Karpas-422 (cell line): ENCODE measurements around the gene SERINC5. TPM values are rescaled to one million over a fixed set of nuclear protein-coding genes. Genes with fewer than 3 reads are reported as not detected.

Source experiments
- DNase-seq: peaks from one replicate; pipeline ENCODE4 v3.0.0-alpha.2; 2015
- H2AFZ ChIP-seq: fragments of 200-600 bp; sonication (generic); 2 replicates; pipeline ENCODE4 v1.6.1; 2014; ENCODE audit warnings: antibody characterized with exemption, low read length, mixed read lengths
- H3K27ac ChIP-seq: fragments of 200-600 bp; sonication (generic); 2 replicates; pipeline ENCODE4 v1.5.1; 2014; ENCODE audit warnings: mild to moderate bottlenecking, low read length, moderate library complexity
- H3K27me3 ChIP-seq: fragments of 200-600 bp; sonication (generic); 2 replicates; pipeline ENCODE4 v1.6.1; 2014; ENCODE audit warnings: low read length, mixed read lengths
- H3K36me3 ChIP-seq: fragments of 200-600 bp; sonication (generic); 2 replicates; pipeline ENCODE4 v1.6.1; 2014; ENCODE audit warnings: low read length, mixed read lengths; ENCODE audit not compliant: insufficient read depth
- H3K4me1 ChIP-seq: fragments of 200-600 bp; sonication (generic); 2 replicates; pipeline ENCODE4 v1.6.1; 2014; ENCODE audit warnings: mild to moderate bottlenecking, low read length, mixed read lengths
- H3K4me2 ChIP-seq: fragments of 200-600 bp; sonication (generic); 2 replicates; pipeline ENCODE4 v1.6.1; 2014; ENCODE audit warnings: low read length, low read depth, mild to moderate bottlenecking; ENCODE audit not compliant: poor library complexity, severe bottlenecking
- H3K4me3 ChIP-seq: fragments of 200-600 bp; sonication (generic); 2 replicates; pipeline ENCODE4 v1.5.1; 2014; ENCODE audit warnings: mild to moderate bottlenecking, antibody characterized with exemption, low read length, mixed read lengths
- H3K79me2 ChIP-seq: fragments of 200-600 bp; sonication (generic); 2 replicates; pipeline ENCODE4 v1.6.1; 2014; ENCODE audit warnings: mild to moderate bottlenecking, low read length, mixed read lengths
- H3K9ac ChIP-seq: fragments of 200-600 bp; sonication (generic); 2 replicates; pipeline ENCODE4 v1.6.0; 2014; ENCODE audit warnings: low read length
- H3K9me2 ChIP-seq: fragments of 200-600 bp; sonication (generic), shearing (Covaris generic); replicated peaks from 2 replicates; pipeline ENCODE4 v1.6.0; 2014; ENCODE audit warnings: mild to moderate bottlenecking, low read length, moderate library complexity; ENCODE audit not compliant: insufficient read depth
- H3K9me3 ChIP-seq: fragments of 300-700, 200-600 bp; sonication (generic); 2 replicates; pipeline ENCODE4 v1.6.1; 2014; ENCODE audit warnings: low read length, mixed read lengths
- H4K20me1 ChIP-seq: fragments of 200-600 bp; sonication (generic); 2 replicates; pipeline ENCODE4 v1.6.1; 2014; ENCODE audit warnings: mild to moderate bottlenecking, antibody characterized with exemption, low read length, low read depth; ENCODE audit not compliant: insufficient read depth
- total RNA-seq: library from RNA; depleted of rRNA; stranded (reverse); fragments of >200 nt; shearing (Covaris generic); gene quantifications from 2 replicates; pipeline ENCODE4 v1.2.3, GENCODE V29; 2014; ENCODE audit warnings: low replicate concordance

SERINC5 gene
- total RNA-seq, 1 experiment from 2014 or later = 4.4 TPM

DNA sequence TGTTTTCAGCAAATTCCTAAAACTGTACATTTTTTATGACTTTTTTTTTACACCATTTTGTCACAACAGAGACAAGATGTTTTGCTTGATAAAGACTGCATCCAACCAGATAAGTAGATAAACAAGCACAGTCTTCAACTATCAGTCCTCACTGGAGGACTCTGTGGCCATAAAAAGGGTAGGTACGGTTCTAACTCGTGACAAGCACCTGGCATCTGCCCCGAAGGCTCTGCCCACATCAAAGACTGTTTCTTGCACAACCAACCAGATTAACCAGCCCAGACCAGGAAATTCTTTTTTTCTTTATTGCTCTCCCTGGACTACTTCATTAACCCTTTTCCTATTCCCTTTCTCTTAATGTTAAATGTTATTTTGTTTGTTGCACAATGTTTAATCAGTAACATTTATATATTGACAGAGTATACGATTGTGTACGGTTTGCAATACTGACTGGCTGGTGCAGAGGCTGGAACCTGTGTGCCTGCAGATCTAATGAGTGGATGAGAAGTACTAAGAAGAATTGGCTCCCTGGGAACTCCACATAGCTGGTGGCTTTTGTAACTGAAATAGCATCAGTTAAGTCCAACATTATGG, 74.1 kb downstream of the SERINC5 start:
- Histone ChIP-seq H4K20me1 (no peaks in the 10 kb centered on the region), H3K36me3 (no peaks in the 10 kb centered on the region), H3K9me2 (no peaks in the 10 kb centered on the region), H3K4me3 (no peak overlapping the region), H2AFZ (no peak overlapping the region), H3K4me1 (peaks cover 19% of the 10 kb centered on the region), H3K4me2 (no peak overlapping the region), H3K79me2 (no peaks in the 10 kb centered on the region), H3K27ac (no peak overlapping the region), H3K27me3 (no peaks in the 10 kb centered on the region), H3K9ac (no peak overlapping the region), H3K9me3 (no peaks in the 10 kb centered on the region)
- DNase-seq = no peak

DNA sequence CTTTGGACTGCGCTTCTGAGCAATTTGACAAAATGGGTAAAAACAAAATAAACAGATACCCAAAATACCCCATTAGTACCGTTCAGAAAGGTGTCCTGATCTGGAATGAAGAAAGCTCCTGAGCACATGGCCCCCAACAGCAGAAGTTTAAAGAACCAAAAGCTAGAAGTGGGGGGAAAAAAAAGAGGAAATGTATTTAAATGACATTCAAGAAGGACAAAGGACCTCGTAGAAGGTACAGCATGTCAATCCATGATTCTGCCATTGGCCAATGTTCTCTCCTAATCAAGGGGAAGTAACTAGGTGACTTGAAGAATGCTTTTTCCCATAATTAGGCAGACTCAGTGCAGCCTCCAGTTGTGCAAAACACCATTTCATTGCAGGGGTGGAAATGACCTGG, 78.6 kb downstream of the SERINC5 start:
- H3K27me3 ChIP-seq = no peaks in the 10 kb centered on the region
- DNase-seq = no peak
- no peak overlapping the region for H3K4me2 ChIP-seq
- peaks cover 4% of the 10 kb centered on the region; the same call in 1 of the 2 replicates for H3K4me1 ChIP-seq
- no peak overlapping the region for H3K4me3 ChIP-seq
- no peaks in the 10 kb centered on the region for H3K9me2 ChIP-seq
- no peak overlapping the region for H3K27ac ChIP-seq
- no peak overlapping the region for H2AFZ ChIP-seq
- no peaks in the 10 kb centered on the region for H3K79me2 ChIP-seq
- H4K20me1 ChIP-seq = no peaks in the 10 kb centered on the region
- H3K9me3 ChIP-seq = no peaks in the 10 kb centered on the region
- no peak overlapping the region for H3K9ac ChIP-seq
- no peaks in the 10 kb centered on the region for H3K36me3 ChIP-seq

DNA sequence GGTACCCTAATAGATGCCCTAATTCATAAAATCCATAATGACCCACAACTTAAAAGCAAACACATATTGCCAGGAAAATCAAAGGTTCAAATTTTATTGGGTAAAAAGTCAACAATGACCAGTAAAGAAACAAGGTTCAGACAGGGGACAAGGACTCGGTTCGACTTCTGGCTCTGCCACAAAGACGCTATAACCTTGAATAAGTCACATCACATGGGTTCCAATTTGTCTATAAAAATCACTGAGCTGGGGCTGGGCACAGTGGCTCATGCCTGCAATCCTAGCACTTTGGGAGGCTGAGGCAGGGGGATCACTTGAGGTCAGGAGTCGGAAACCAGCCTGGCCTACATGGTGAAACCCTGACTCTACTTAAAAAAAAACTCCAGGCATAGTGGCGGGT, 80.5 kb downstream of the SERINC5 start:
- no peak for DNase-seq
- no peaks in the 10 kb centered on the region for H3K27me3 ChIP-seq
- H2AFZ ChIP-seq = no peak overlapping the region
- peaks cover 2% of the 10 kb centered on the region; the same call in 1 of the 2 replicates for H3K4me1 ChIP-seq
- no peaks in the 10 kb centered on the region for H3K36me3 ChIP-seq
- H3K4me2 ChIP-seq = no peak overlapping the region
- no peaks in the 10 kb centered on the region for H3K79me2 ChIP-seq
- no peaks in the 10 kb centered on the region for H4K20me1 ChIP-seq
- H3K4me3 ChIP-seq = no peak overlapping the region
- H3K9me3 ChIP-seq = no peaks in the 10 kb centered on the region
- no peak overlapping the region for H3K27ac ChIP-seq
- no peaks in the 10 kb centered on the region for H3K9me2 ChIP-seq
- H3K9ac ChIP-seq = no peak overlapping the region

DNA sequence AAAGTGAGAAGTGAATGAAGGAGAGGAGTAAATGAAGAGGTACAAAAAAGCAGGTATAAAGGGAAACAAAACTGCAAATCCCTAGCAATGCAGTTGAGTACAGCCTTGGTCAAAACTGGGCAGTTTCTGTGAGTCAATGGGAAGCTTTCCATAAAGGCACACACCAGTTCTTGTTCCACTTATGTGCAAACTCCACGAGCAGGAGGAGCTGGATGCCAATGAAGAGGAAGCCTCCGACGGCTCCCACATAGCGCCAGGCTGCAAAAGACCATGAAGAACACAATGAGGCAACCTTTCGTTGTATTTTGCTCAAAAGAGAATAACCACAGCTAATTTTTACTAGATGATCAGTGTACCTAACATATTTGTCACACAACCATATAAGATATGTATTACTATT, 81.1 kb downstream of the SERINC5 start:
- no peaks in the 10 kb centered on the region for H3K9me3 ChIP-seq
- no peaks in the 10 kb centered on the region for H3K4me1 ChIP-seq
- no peak for DNase-seq
- no peaks in the 10 kb centered on the region for H4K20me1 ChIP-seq
- no peaks in the 10 kb centered on the region for H3K36me3 ChIP-seq
- H3K4me2 ChIP-seq = no peak overlapping the region
- no peaks in the 10 kb centered on the region for H3K27me3 ChIP-seq
- H3K79me2 ChIP-seq = no peaks in the 10 kb centered on the region
- no peak overlapping the region for H3K4me3 ChIP-seq
- no peak overlapping the region for H3K27ac ChIP-seq
- H2AFZ ChIP-seq = no peak overlapping the region
- H3K9me2 ChIP-seq = no peaks in the 10 kb centered on the region
- H3K9ac ChIP-seq = no peak overlapping the region

DNA sequence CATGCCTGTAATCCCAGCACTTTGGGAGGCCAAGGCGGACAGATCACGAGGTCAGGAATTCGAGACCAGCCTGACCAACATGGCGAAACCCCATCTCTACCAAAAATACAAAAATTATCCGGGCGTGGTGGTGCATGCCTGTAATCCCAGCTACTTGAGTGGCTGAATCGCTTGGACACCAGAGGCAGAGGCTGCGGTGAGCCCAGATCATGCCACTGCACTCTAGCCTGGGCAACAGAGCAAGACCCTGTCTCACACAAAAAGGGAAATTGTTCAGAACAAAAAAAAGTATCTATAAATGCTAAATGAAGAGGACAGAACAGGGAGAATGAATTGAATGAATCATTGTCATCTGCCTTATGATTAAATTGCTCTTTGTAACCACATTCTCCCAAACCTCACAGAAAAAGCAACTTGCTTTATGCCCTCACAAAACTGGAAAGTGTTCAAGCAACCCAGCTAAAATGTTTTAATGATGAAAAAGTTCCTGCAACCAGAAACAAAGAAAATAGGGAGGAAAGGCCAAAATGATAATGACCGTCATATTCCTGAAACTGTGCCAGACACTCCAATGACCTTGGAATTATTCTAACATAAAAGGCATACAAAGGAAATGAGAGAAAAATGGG, 83.7 kb downstream of the SERINC5 start:
- H3K9me3 ChIP-seq = no peaks in the 10 kb centered on the region
- H3K4me1 ChIP-seq = no peaks in the 10 kb centered on the region
- H3K79me2 ChIP-seq = no peaks in the 10 kb centered on the region
- DNase-seq = no peak
- H3K36me3 ChIP-seq = no peaks in the 10 kb centered on the region
- no peak overlapping the region for H3K9ac ChIP-seq
- H3K4me3 ChIP-seq = no peak overlapping the region
- H3K9me2 ChIP-seq = no peaks in the 10 kb centered on the region
- no peak overlapping the region for H3K27ac ChIP-seq
- H2AFZ ChIP-seq = no peak overlapping the region
- H3K4me2 ChIP-seq = no peak overlapping the region
- no peaks in the 10 kb centered on the region for H3K27me3 ChIP-seq
- no peaks in the 10 kb centered on the region for H4K20me1 ChIP-seq

DNA sequence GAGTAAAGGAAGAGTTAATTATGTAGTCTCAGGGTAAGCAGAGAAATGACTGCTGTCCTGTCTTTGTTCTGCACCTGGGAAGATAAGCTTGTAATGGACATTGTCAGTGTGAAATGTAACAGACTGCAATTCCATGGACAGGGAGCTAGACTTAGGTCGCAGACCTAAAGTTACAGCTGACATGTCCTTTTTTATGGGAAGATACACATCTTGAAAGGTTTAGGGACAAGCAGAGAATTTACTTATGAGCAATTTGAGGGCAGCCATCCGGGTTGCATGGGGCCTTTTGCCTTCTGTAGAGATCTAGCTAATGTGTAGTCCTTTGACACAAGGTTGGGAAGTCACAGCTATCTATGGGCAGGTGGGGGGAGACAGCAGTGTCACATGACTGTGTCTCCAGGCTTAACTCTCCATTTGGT, 85.7 kb downstream of the SERINC5 start:
- Histone ChIP-seq H3K9me2 (no peaks in the 10 kb centered on the region), H3K36me3 (no peaks in the 10 kb centered on the region), H3K4me1 (no peaks in the 10 kb centered on the region), H3K27me3 (no peaks in the 10 kb centered on the region), H2AFZ (no peak overlapping the region), H3K79me2 (no peaks in the 10 kb centered on the region), H3K9ac (no peak overlapping the region), H3K4me3 (no peak overlapping the region), H3K9me3 (no peaks in the 10 kb centered on the region), H3K4me2 (no peak overlapping the region), H3K27ac (no peak overlapping the region), H4K20me1 (no peaks in the 10 kb centered on the region)
- DNase-seq = no peak

DNA sequence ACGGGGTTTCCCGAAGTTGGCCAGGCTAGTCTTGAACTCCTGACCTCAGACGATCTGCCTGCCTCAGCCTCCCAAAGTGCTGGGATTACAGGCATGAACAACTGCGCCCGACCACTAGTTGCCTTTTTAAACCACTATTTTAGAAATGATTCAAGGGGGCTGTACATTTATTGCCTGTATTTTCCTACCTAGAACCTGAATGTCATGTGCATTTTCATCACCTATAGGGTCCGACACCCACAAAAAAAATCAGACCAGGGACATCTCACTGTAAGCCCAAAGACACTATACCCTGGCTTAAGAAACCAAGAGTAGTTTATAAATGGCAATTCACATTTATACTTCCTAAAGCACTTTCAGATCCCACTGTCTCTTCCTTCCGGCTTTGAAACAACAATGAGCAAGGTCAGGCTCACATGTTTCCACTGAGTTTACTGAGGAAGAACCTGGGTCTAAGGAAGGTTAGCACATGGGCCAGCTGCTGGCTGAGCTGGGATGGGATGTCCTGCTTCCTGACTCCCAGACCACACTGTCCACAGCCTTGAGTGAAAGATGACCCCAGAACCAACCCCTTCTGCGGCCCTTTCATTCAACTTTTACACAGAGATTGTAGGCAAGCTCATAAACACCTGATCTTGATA, 87.3 kb downstream of the SERINC5 start:
- H3K27ac ChIP-seq = no peak overlapping the region
- no peak for DNase-seq
- no peak overlapping the region for H3K9ac ChIP-seq
- no peak overlapping the region for H2AFZ ChIP-seq
- no peaks in the 10 kb centered on the region for H3K79me2 ChIP-seq
- no peaks in the 10 kb centered on the region for H3K27me3 ChIP-seq
- H3K4me3 ChIP-seq = no peak overlapping the region
- H3K4me1 ChIP-seq = no peaks in the 10 kb centered on the region
- no peaks in the 10 kb centered on the region for H3K9me2 ChIP-seq
- H4K20me1 ChIP-seq = no peaks in the 10 kb centered on the region
- no peak overlapping the region for H3K4me2 ChIP-seq
- H3K36me3 ChIP-seq = no peaks in the 10 kb centered on the region
- H3K9me3 ChIP-seq = no peaks in the 10 kb centered on the region

DNA sequence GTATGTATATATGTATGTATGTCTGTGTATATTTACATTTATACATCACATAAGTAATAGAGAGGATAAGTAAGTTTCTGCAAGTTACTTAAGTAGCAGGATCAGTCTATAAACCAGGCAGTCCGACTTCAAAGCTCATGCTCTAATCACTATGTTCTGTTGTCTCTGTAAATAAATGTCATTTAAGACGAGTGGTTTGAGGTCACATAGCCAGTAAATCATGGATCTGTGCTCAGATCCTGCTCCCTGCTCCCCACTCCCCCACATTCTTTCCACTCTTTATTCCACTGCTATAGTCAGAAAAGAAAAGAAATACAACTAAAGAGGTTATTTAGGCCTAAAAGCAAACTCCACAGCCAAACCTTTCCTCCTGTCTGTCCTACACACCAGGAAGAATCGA, 90.4 kb downstream of the SERINC5 start:
- Histone ChIP-seq H4K20me1 (no peaks in the 10 kb centered on the region), H3K36me3 (no peaks in the 10 kb centered on the region), H3K4me2 (no peak overlapping the region), H3K9ac (no peak overlapping the region), H3K4me3 (no peak overlapping the region), H3K79me2 (no peaks in the 10 kb centered on the region), H3K27ac (no peak overlapping the region), H2AFZ (no peak overlapping the region), H3K9me3 (no peaks in the 10 kb centered on the region), H3K9me2 (no peaks in the 10 kb centered on the region), H3K27me3 (no peaks in the 10 kb centered on the region), H3K4me1 (no peaks in the 10 kb centered on the region)
- DNase-seq = no peak
